ENCODE data around the gene PPM1L.

PPM1L gene

GRCh38 chr3:160809453-160809852 lies 53.4 kb downstream of the PPM1L start:
- DNase-seq (ENCODE audit: low spot score) = no peak

- DNase-seq (ENCODE audit: low spot score) = no peak
Measured at GRCh38 chr3:160810362-160811236, 54.6 kb downstream of the PPM1L start.

- DNase-seq (ENCODE audit: low spot score) = no peak
Measured at GRCh38 chr3:160811237-160811548, 55.2 kb downstream of the PPM1L start.

GRCh38 chr3:160812304-160812703 lies 56.3 kb downstream of the PPM1L start:
- no peak for DNase-seq (ENCODE audit: low spot score)

- no peak for DNase-seq (ENCODE audit: low spot score)
Measured at GRCh38 chr3:160815280-160815679, 59.2 kb downstream of the PPM1L start.

GRCh38 chr3:160820022-160820421 lies 64.0 kb downstream of the PPM1L start:
- DNase-seq (ENCODE audit: low spot score) = no peak

- DNase-seq (ENCODE audit: low spot score) = no peak
Measured at GRCh38 chr3:160820430-160820829, 64.4 kb downstream of the PPM1L start.

- no peak for DNase-seq (ENCODE audit: low spot score)
Measured at GRCh38 chr3:160822936-160823335, 66.9 kb downstream of the PPM1L start.

- no peak for DNase-seq (ENCODE audit: low spot score)
Measured at GRCh38 chr3:160825311-160825800, 69.3 kb downstream of the PPM1L start.

- no peak for DNase-seq (ENCODE audit: low spot score)
Measured at GRCh38 chr3:160826408-160826807, 70.4 kb downstream of the PPM1L start.

- DNase-seq (ENCODE audit: low spot score) = no peak
Measured at GRCh38 chr3:160826991-160827390, 71.0 kb downstream of the PPM1L start.

GRCh38 chr3:160827516-160827915 lies 71.5 kb downstream of the PPM1L start:
- no peak for DNase-seq (ENCODE audit: low spot score)

- no peak for DNase-seq (ENCODE audit: low spot score)
Measured at GRCh38 chr3:160828880-160829279, 72.8 kb downstream of the PPM1L start.

- DNase-seq (ENCODE audit: low spot score) = no peak
Measured at GRCh38 chr3:160829486-160830009, 73.5 kb downstream of the PPM1L start.

GRCh38 chr3:160830796-160831195 lies 74.8 kb downstream of the PPM1L start:
- DNase-seq (ENCODE audit: low spot score) = no peak

- DNase-seq (ENCODE audit: low spot score) = no peak
Measured at GRCh38 chr3:160831401-160831800, 75.4 kb downstream of the PPM1L start.

GRCh38 chr3:160837394-160837980 lies 81.5 kb downstream of the PPM1L start:
- DNase-seq (ENCODE audit: low spot score) = no peak

GRCh38 chr3:160840590-160840989 lies 84.6 kb downstream of the PPM1L start:
- DNase-seq (ENCODE audit: low spot score) = no peak

GRCh38 chr3:160841455-160841854 lies 85.4 kb downstream of the PPM1L start:
- no peak for DNase-seq (ENCODE audit: low spot score)

- no peak for DNase-seq (ENCODE audit: low spot score)
Measured at GRCh38 chr3:160842021-160843005, 86.3 kb downstream of the PPM1L start.

GRCh38 chr3:160851629-160852210 lies 95.7 kb downstream of the PPM1L start:
- DNase-seq (ENCODE audit: low spot score) = no peak

- no peak for DNase-seq (ENCODE audit: low spot score)
Measured at GRCh38 chr3:160852856-160853255, 96.8 kb downstream of the PPM1L start.
